ENCODE data around the gene RABGAP1L.

RABGAP1L gene

DNA sequence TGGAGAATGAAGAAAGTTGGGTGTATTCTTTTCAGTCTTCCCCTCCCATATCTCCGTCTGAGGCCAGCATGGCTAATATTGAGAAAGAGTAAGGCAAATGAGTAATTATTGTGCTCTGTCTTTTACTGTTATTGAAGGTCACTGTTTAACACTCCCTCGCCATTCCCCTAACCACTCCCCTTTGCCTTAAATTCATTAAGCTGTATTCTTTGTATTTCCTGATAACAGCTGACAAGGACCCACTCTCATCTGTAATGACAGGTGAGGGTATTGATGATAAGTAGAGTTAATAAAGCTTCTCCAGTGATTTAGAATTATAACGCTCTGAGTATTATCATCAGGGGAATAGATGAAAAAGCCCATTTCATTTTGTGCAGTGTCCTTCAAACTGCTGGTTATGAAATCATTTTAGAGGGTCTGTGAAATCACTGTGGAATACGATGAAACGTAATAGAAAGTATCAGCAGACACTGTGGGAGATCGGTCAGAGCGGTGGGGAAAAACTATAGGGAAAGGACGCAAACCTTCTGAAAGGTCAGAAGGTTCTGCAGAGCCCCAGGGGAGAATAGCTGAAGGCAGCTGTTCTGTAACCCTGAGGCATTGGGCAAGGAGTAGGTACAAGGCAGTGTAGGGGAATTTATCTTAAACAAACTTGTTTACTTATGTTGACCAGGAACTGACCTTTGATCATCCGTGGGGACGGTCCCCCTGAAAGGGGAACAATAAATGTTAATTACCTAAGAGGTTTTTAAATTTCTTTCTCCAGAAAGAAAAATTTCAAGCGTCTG lies 794.2 kb downstream of the RABGAP1L start:
- no peak for DNase-seq (ENCODE audit: low read depth in 1 of 2, low spot score in 1 of 2)

DNA sequence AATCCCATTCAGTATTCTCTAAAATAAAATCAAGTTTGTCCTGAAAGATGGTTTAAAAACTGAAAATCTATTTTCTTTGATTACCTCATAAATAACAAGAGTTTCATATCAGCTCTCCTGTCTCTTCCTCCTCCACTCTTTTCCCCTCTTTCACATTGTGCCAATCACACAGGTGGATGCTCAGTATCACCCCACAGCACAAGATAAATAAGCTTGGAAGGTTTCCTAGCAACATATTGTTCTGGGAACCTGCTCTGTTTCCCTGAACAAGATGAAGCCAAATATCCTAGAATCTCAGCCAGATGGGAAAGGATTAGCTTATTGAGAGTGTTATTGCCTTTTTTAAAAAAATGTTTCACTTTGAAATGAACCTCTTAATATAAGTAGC lies 794.7 kb downstream of the RABGAP1L start:
- no peak for DNase-seq (ENCODE audit: low read depth in 1 of 2, low spot score in 1 of 2)

DNA sequence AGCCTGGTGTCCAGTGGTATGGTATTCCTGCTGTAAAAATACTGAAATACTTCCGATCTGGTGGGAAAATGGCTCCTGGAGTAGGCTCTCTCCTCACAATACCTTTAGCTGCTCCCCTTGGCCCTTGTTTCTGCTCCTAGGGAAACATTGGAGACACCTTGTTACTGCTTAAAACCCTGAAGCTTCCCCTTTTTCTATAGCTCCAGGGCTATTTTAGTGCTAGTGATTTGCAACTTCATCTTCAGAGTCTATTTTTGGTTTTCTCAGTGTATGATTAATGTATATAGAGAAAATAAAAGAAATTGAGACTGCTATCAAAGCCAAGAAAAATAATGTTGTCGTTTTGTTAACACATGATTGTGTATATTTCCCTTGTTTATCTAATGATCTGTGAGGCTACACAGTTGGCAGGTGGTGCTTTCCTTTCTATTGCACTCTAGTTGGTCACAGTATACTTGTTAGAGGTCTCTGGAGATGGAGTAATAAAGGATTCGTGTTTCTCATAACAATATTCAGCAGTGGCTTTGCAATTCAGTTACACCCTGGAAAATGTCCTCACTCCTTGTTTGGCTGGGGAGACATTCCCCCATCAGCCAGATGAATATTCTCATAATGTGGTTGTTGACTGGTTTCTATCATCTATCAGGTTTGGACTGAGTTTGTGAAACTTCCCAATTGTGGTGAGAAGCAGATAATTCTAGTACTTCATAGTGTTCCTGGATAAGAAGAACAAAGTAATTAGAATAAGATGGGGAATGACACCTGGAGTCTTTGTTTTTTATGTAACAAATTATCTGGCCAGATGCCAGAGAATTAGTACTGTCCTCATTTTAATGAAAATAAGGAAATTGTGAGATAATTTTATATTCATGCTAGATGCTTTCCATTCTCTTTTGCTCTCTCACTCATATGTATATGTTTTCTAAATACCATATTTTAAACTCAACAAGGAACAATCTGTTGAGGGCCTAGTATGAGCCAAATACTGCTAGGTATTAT lies 795.6 kb downstream of the RABGAP1L start:
- no peak for DNase-seq (ENCODE audit: low read depth in 1 of 2, low spot score in 1 of 2)

DNA sequence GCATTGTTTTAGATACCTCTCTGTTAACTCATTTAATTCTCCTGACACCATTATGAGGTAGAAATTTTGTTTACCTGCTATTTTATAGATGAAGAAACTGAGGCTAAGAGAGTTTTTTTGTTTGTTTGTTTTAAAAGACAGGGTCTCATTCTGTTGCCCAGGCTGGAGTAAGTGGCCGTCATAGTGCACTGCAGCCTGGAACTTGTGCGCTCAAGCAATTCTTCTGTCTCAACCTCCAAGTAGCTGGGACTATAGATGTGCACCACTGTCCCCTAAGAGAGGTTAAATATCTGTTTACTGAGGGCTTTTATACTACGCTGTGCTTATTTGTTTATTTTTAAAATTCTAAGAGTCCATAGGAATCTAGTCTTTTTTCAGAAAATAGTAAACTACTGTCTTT lies 796.8 kb downstream of the RABGAP1L start:
- DNase-seq (ENCODE audit: low read depth in 1 of 2, low spot score in 1 of 2), result no peak

DNA sequence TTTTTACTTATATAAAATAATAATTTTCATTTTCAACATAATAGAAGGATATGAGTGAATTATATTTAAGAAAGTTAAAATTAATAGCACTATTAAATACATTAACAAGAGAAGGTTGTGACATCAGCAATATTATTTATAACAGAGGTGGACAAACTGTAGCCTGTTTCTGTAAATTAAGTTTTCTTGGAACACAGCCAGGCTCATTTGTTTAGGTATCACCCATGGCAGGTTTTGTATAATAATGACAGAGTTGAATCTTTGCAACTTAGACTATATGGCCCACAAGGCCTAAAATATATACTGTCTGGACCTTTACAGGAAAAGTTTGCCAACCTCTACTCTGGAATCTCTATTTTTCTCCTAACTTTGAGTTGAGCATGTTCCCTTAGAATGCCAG lies 797.7 kb downstream of the RABGAP1L start:
- DNase-seq (ENCODE audit: low read depth in 1 of 2, low spot score in 1 of 2), result no peak

- DNase-seq (ENCODE audit: low read depth in 1 of 2, low spot score in 1 of 2), result no peak
Observed at GRCh38 chr1:174957829-174958228, 798.5 kb downstream of the RABGAP1L start.

GRCh38 chr1:174958396-174958795 lies 799.1 kb downstream of the RABGAP1L start:
- no peak for DNase-seq (ENCODE audit: low read depth in 1 of 2, low spot score in 1 of 2)

- DNase-seq (ENCODE audit: low read depth in 1 of 2, low spot score in 1 of 2), result no peak
Observed at GRCh38 chr1:174960362-174960761, 801.0 kb downstream of the RABGAP1L start.

DNA sequence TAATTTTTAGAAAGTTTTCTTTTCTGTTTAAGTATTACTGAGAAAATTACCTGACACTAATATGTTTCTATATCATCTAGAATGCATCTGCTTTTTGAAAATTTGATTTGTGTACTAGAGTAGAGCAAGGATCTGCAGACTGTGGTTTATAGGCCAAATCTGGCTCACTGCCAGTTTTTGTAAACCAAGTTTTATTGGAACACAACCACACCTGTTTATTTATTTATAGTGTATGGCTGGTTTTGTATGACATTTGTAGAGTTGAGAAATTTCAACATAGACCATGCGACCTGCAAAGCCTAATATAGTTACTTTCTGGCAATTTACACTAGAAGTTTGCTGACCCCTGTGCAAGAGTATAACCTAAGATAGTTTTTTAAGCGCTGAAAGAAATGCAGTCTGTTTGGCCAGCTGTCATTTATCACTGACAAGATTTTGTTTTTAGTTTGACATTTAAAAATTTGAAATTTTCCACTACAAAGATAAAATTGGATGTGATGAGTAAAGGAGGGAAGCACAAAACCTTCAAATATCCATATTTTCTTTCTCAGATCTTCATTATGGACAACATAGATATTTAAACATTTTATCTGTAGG lies 804.3 kb downstream of the RABGAP1L start:
- DNase-seq (ENCODE audit: low read depth in 1 of 2, low spot score in 1 of 2), result no peak

DNA sequence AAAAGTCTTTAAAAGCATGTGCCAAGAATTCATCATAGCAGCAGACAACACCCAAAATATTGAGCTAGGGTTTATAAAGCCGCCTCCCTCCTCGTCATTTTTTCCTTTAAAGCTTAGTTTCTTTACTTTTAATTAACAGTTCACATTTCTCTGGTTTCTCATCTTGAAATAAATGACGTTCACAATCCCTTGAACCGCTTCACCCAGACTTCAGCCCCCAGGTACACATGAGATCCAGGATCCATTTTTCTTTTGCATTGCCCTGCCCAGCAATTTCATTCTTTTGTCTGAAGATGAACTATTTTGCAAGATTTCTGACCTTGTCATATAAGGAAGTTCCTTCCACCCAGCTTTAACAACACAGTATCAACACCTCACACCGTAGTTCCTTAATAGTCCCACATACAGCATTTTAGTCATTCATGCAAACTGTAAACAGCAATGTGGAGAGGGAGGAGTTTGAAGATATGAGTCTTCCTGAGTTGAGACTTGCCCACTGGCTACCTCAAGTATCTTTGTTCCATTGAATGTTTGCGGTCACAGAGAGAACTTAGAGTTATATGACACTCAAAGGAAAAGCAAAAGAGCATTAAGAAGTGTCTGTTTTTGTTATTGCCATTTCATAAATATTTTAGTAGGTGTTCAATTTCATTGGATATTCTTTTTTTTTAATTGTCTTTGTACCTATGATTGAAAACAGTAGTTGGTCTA lies 805.1 kb downstream of the RABGAP1L start:
- no peak for DNase-seq (ENCODE audit: low read depth in 1 of 2, low spot score in 1 of 2)

DNA sequence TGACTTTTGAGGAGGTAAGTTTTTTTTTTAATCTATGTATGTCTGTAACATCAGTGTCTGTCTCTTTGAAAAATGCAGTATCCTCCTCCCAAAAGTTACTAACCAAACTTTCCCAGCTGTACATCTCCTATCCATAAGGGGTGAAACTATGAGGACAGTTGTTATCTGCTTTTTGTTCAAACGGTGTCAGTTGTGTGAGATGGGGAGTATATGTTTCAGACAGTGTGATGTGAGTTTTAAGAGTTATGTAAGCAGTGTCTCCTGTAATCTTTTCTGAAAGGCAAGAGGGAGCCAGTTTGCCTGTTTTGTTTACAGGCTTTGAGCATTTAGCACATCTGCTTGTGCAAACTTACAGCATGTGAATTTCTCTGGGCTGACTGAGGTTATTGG lies 805.6 kb downstream of the RABGAP1L start:
- no peak for DNase-seq (ENCODE audit: low read depth in 1 of 2, low spot score in 1 of 2)

DNA sequence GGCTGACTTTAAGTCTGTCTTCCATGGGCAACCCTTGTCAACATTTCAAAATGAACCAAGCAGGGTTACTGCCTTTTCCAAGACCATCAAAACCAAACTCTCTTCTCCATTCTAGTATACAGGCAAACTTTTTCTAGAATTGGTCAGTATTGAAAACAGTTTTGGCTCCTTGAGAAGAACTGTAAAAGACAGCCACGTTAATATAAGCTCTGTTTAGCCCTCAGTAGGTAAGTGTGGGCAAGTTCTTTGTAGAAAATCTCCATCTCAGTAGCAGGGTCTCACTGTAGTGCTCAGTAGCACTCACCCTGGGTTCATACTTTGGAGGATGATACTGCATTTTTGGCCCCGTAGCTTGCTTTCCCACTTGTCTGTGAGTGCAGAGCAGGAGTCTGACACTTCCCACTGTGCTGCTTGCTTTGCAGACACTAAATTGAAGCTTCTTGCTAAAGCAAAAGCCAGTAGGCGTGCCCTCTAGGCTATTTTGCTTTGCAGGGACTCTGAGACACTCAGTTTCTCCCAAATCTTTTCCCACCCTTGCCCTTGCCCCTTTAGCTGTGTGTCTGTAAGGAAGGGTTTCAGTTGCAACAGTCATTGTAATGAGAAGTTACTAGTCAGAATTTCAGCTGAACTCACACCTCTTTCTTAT lies 806.2 kb downstream of the RABGAP1L start:
- DNase-seq (ENCODE audit: low read depth in 1 of 2, low spot score in 1 of 2), result no peak

- no peak for DNase-seq (ENCODE audit: low read depth in 1 of 2, low spot score in 1 of 2)
Observed at GRCh38 chr1:174966008-174966572, 806.8 kb downstream of the RABGAP1L start.

DNA sequence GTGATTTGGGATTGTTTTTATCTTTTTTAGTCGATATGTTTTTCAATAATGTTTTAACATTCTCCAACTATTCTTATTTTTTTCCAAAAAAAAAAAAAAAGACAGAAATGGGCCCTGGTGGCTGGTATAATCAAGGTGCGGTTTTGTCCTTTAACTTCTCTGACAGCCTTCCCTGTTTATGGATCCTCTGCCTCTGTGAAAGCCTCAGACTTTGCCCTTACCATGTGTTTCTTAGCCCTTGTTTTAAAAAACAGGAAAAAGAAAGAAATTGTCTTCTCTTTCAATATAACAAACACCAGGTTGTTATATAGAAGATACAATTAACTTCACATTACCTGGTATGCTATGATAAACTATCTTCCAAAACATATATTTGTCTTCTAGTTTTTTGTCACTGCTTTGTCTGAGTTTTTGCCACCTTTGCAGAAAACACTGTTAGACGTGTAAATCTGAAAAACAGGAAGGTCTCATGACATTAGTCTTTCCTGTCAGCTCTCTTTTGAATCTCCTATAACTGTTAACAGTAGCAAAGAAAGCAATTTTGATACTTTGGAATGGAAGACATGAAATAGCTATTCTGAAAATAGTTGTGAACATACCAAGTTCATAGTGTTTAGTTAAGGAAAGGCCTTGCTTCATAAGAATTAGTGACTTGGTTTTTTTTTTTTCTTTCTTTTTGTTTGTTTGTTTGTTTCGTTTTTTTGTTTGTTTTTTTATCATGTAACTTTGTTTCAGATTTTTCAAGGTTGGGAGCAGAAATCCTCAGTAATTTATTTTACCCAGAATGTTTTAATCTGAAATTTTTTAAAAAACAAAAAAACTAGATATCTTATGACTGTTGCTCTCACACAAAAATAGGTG lies 808.8 kb downstream of the RABGAP1L start:
- no peak for DNase-seq (ENCODE audit: low read depth in 1 of 2, low spot score in 1 of 2)

DNA sequence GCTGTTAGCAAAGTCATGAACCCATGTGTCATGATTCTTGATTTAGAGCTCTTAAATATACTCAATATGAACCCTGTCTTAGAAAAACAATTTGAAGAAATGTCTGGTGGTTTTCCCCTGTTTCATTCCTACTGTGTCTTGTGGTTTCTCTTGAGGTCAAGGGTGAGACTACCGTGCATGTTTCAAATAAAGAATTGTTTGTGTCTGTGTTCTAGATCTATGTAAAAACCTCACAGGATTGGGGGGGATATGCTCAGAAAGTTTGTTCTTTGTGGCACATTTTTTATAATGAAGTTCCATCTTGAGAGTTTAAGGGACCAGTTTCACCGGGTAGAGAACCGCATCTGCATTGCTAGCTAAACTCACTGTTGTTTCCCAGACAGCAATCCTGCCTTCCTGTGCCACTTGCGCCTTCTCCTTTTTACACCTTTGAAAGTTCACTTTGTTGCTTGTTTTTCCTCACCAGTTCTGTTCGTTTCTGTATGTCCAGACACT lies 809.5 kb downstream of the RABGAP1L start:
- DNase-seq (ENCODE audit: low read depth in 1 of 2, low spot score in 1 of 2), result no peak

GRCh38 chr1:174969977-174970376 lies 810.7 kb downstream of the RABGAP1L start:
- DNase-seq (ENCODE audit: low read depth in 1 of 2, low spot score in 1 of 2), result no peak

DNA sequence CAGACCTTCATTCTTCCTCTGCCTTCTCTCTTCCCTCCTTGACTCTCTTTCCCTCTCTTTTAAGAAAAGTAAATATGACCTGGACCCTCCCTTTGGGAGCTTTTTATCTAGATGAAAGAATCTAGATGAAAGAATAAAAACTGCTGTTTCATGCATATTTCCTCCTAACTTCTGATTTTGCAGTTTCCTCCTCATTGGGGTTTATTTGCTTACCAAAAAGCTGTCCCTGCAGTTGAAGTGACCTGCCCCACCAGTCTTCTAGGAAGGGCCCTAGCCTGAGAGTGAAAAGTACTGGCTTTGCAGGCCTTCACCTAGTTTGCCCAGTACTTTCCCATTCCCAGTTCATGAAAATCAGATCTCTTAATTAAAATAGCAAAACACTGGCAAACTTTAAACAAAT lies 812.1 kb downstream of the RABGAP1L start:
- no peak for DNase-seq (ENCODE audit: low read depth in 1 of 2, low spot score in 1 of 2)

DNA sequence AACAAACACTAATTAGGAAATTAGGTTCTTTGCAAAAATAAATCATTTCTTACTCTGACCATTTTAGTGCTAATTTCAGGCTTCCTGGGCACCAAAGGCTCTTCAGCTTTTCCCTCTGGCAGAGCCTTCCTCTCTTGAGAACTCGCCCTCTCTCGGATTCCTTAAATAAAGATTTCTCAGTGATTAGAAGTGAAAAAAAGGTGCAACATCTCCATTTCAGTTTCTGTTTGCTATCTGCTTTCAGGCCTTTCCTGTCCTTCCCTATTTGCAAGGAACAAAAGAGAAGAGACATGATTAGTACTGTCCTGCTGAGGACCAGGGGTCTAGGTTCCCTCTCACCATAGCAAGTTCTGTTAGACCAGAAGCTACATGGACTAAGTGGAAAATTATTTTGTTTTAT lies 812.6 kb downstream of the RABGAP1L start:
- DNase-seq (ENCODE audit: low read depth in 1 of 2, low spot score in 1 of 2), result no peak

- no peak for DNase-seq (ENCODE audit: low read depth in 1 of 2, low spot score in 1 of 2)
Observed at GRCh38 chr1:174974711-174975119, 815.4 kb downstream of the RABGAP1L start.
